HepG2 (cell line): ENCODE results near the gene MECR. TPM values are rescaled to one million over a fixed set of nuclear protein-coding genes. Genes with fewer than 3 reads are reported as not detected.

ENCODE experiments used
- ATAC-seq: fragments of 200-7000 bp; cut with Tn5 transposase; 3 replicates; pipeline ENCODE4 v1.9.1; 2020; ENCODE audit warnings: mild to moderate bottlenecking, moderate library complexity
- BruUV-seq: library from RNA; stranded (reverse); fragments of 400-500 nt; replicated peaks from 2 replicates; lab custom pipeline; 2021; lab: Mats Ljungman, UMichigan
- CTCF ChIA-PET: fragments of 300-600 bp; formaldehyde crosslinking; extraction: SDS; loops from one replicate; lab custom pipeline; 2021; ENCODE audit warnings: low total read pairs, inconsistent platforms, low intra/inter-chr PET ratio; lab: Yijun Ruan, JAX
- POLR2A ChIA-PET: fragments of 350-600 bp; sonication (Branson Sonifier 250); formaldehyde crosslinking; loops from one replicate; lab custom pipeline; 2020; ENCODE audit warnings: antibody characterized with exemption, inconsistent platforms; lab: Yijun Ruan, JAX
- DNase-seq: peaks from one replicate; pipeline ENCODE4 v3.0.0-alpha.2; 2015; ENCODE audit warnings: low spot score
- FAIRE-seq: peaks from 3 replicates; lab custom pipeline; 2011; peaks lifted over from hg19 to GRCh38; lab: Jason Lieb, UNC
- H2AFZ ChIP-seq: one replicate; pipeline ENCODE4 v1.6.1; 2011; ENCODE audit warnings: low read length, inconsistent platforms
- H3K27ac ChIP-seq: fragments of 300-600 bp; 3 replicates; pipeline ENCODE4 v1.8.0; 2011; ENCODE audit warnings: mixed run types, mild to moderate bottlenecking, mixed read lengths, low read length, inconsistent platforms; ENCODE audit not compliant: insufficient read depth; ENCODE audit errors: extremely low read length
- H3K27me3 ChIP-seq, 2 experiments: fragments of 200-600 bp in 1 of 2; 2 replicates in 1 of 2; 3 replicates in 1 of 2; pipeline versions ENCODE4 v1.6.0 to v1.8.0; 2011; ENCODE audit warnings: low read length in 2 of 2, mild to moderate bottlenecking in 2 of 2, moderate library complexity in 2 of 2, inconsistent platforms in 1 of 2; ENCODE audit not compliant: insufficient read depth in 2 of 2, control insufficient read depth in 1 of 2
- H3K36me3 ChIP-seq, 2 experiments: fragments of 200-600 bp in 1 of 2; replicated peaks in 1 of 2; 2 replicates in 1 of 2; 3 replicates in 1 of 2; pipeline versions ENCODE4 v1.5.1 to v1.8.0; 2011; ENCODE audit warnings: low read length in 2 of 2, inconsistent platforms in 1 of 2; ENCODE audit not compliant: insufficient read depth in 2 of 2, control insufficient read depth in 1 of 2
- H3K4me1 ChIP-seq: 2 replicates; pipeline ENCODE4 v1.5.1; 2012; ENCODE audit warnings: low read length, inconsistent platforms; ENCODE audit not compliant: insufficient read depth
- H3K4me2 ChIP-seq: 2 replicates; pipeline ENCODE4 v1.6.0; 2011; ENCODE audit warnings: low read depth, low read length, inconsistent platforms
- H3K4me3 ChIP-seq, 3 experiments: fragments of 200-600 bp in 1 of 3; sonication (generic), shearing (Covaris generic) in 1 of 3; replicated peaks in 1 of 3; 2 replicates each; pipeline ENCODE4 v1.5.1; 2011 to 2016; ENCODE audit warnings: low read length in 3 of 3, inconsistent platforms in 2 of 3, low read depth in 2 of 3, mild to moderate bottlenecking in 2 of 3, control low read depth in 1 of 3, mixed read lengths in 1 of 3; ENCODE audit not compliant: insufficient read depth in 1 of 3
- H3K79me2 ChIP-seq: one replicate; pipeline ENCODE4 v1.6.1; 2011; ENCODE audit warnings: low read length, inconsistent platforms; ENCODE audit not compliant: insufficient read depth
- H3K9ac ChIP-seq: 2 replicates; pipeline ENCODE4 v1.6.0; 2011; ENCODE audit warnings: mild to moderate bottlenecking, low read depth, low read length, inconsistent platforms; ENCODE audit not compliant: insufficient read depth
- H3K9me3 ChIP-seq: 2 replicates; pipeline ENCODE4 v1.5.1; 2012; ENCODE audit warnings: mild to moderate bottlenecking, low read length
- H4K20me1 ChIP-seq: 2 replicates; pipeline ENCODE4 v1.6.0; 2011; ENCODE audit warnings: inconsistent platforms, mild to moderate bottlenecking, low read length, moderate library complexity; ENCODE audit not compliant: insufficient read depth
- FOXP1 ChIP-seq, 2 experiments: fragments of 450-650 bp in 1 of 2; IDR thresholded peaks; 2 replicates each; pipeline ENCODE4 v1.6.1; 2017 to 2018; ENCODE audit warnings: antibody characterized with exemption in 1 of 2
- GTF3A ChIP-seq: sonication (generic); formaldehyde crosslinking; conservative IDR thresholded peaks from 2 replicates; pipeline ENCODE4 v1.4.0; 2020; ENCODE audit warnings: mild to moderate bottlenecking, missing genetic modification reagents
- HBP1 ChIP-seq: IDR thresholded peaks from 2 replicates; pipeline ENCODE4 v1.6.1; 2016; ENCODE audit warnings: low read depth, control low read depth
- WGBS: methylation state at CpG from one replicate; pipeline ENCODE4 v1.1.6; 2017; ENCODE audit warnings: low lambda C conversion rate; 5-methylcytosine and 5-hydroxymethylcytosine counted together
- in situ Hi-C: cut with HindIII; loops from 2 replicates; pipeline ENCODE4 v1.10.0; 2017; ENCODE audit warnings: low pct_unique_long_range_greater_than_20kb; ENCODE audit not compliant: extremely low pct_ligation_motif_present
- intact Hi-C: fragments of 100-400 bp; cut with micrococcal nuclease; formaldehyde crosslinking; loops from one replicate; pipeline ENCODE4 v1.10.0; 2022; ENCODE audit not compliant: unreplicated experiment
- polyA plus RNA-seq, 8 experiments: library from polyadenylated mRNA; depleted of rRNA in 3 of 8; stranded (reverse) in 7 of 8; unstranded in 1 of 8; fragments of >200 nt; fragmentation: Illumina TruSeq in 4 of 8; extraction: Trizol in 4 of 8; gene quantifications; 2 replicates each; pipeline versions ENCODE4 v1.2.1 to v1.2.3, GENCODE V29; 2011 to 2016; ENCODE audit warnings: low read depth in 4 of 8, missing spikeins in 1 of 8, mixed read lengths in 1 of 8; ENCODE audit not compliant: insufficient read depth in 1 of 8
- total RNA-seq, 5 experiments: library from RNA; depleted of rRNA; stranded (reverse); fragments of >200 nt; fragmentation: Illumina TruSeq; extraction: Trizol; gene quantifications; 2 replicates each; pipeline ENCODE4 v1.2.3, GENCODE V29; 2016; ENCODE audit warnings: low read depth in 1 of 5

Gene MECR
- total and polyA plus RNA-seq, 2 of the 13 experiments (the other 11 are each of a cell fraction or from before 2014, with no cell fraction given) = 18.8 to 24.9 TPM

- TF ChIP-seq FOXP1 (IDR thresholded peaks at IDR 0.05) (peak; percentile 76), FOXP1 (CRISPR knock-in tag; IDR thresholded peaks at IDR 0.05) (peak; percentile 95)
These were observed 44.5 kb downstream of the MECR start (continued) for GRCh38 chr1:29186252-29186651.

- Histone ChIP-seq H2AFZ (no peak overlapping the region), H3K79me2 (peaks cover 33% of the 10 kb centered on the region)
- ATAC-seq = no peak
- no peak for TF ChIP-seq GTF3A (CRISPR knock-in tag)
- TF ChIP-seq HBP1 = no peak
- TF ChIP-seq, all 625 proteins: peak for 0
- WGBS = 87% methylated on average over 1 of the region's 1 CpG
- Histone ChIP-seq H4K20me1 (peaks cover 28% of the 10 kb centered on the region), H3K9ac (no peak overlapping the region), H3K9me3 (no peaks in the 10 kb centered on the region), H3K27me3 (no peaks in the 10 kb centered on the region; a peak in 1 of 5 replicates), H3K4me2 (no peak overlapping the region), H3K36me3 (peaks cover 0 to 7% of the 10 kb centered on the region in 2 experiments; a peak in 2 of 5 replicates), H3K27ac (no peak overlapping the region), H3K4me1 (peaks cover 54% of the 10 kb centered on the region), H3K4me3 (no peak overlapping the region)
- FAIRE-seq (no peak), DNase-seq (no peak)
- intact Hi-C loops (loop anchor here (5.0 to 10.0 kb wide), 2 partner anchors 296 to 538 kb away; partner anchors contain the start of genes RNU11 and TAF12), in situ Hi-C loops (no loop called here)
- CTCF ChIA-PET = no interaction called here
- BruUV-seq = no TSS peak
- POLR2A ChIA-PET = no interaction called here
These were observed 47.4 kb downstream of the MECR start for GRCh38 chr1:29183287-29183686.
